Activated T-helper 9 cell treated with anti-CD3 and anti-CD28 coated beads, Interleukin-2, amount 50 U/mL, for 16 hours (primary cell): Measurements from ENCODE around the gene PCNA.
A peak's percentile ranks its signal among the peaks of the same experiment; 100 is the strongest.
"Not testable (repeated sequence)": the region's sequence is repeated elsewhere in the genome, so short reads cannot be mapped to it uniquely, and the experiment has no call there.

Source experiments
- DNase-seq: peaks from one replicate; pipeline ENCODE4 v3.0.0-alpha.2; 2020; ENCODE audit warnings: low read depth

Gene PCNA

GRCh38 chr20:5096463-5096862 lies 23.3 kb downstream of the PCNA start:
- no peak for DNase-seq

GRCh38 chr20:5095931-5096330 lies 23.8 kb downstream of the PCNA start:
- DNase-seq, result no peak

- DNase-seq, result no peak
Measured at GRCh38 chr20:5095454-5095853, 24.3 kb downstream of the PCNA start.

- no peak for DNase-seq
Measured at GRCh38 chr20:5092765-5093339, 26.9 kb downstream of the PCNA start.

- DNase-seq, result no peak
Measured at GRCh38 chr20:5091902-5092301, 27.9 kb downstream of the PCNA start.

GRCh38 chr20:5090191-5090590 lies 29.6 kb downstream of the PCNA start:
- no peak for DNase-seq

- no peak for DNase-seq
Measured at GRCh38 chr20:5088688-5089087, 31.1 kb downstream of the PCNA start.

GRCh38 chr20:5085380-5085779 lies 34.4 kb downstream of the PCNA start:
- DNase-seq, result no peak

- no peak for DNase-seq
Measured at GRCh38 chr20:5080384-5080877, 39.3 kb downstream of the PCNA start.

GRCh38 chr20:5078399-5078958 lies 41.3 kb downstream of the PCNA start:
- DNase-seq, result peak; percentile 54

GRCh38 chr20:5077761-5078387 lies 41.9 kb downstream of the PCNA start:
- DNase-seq, result no peak

GRCh38 chr20:5076913-5077312 lies 42.8 kb downstream of the PCNA start:
- not testable (repeated sequence) for DNase-seq

- DNase-seq, result no peak
Measured at GRCh38 chr20:5074232-5074674, 45.5 kb downstream of the PCNA start.

- no peak for DNase-seq
Measured at GRCh38 chr20:5073660-5074231, 46.0 kb downstream of the PCNA start.

GRCh38 chr20:5072756-5073659 lies 46.8 kb downstream of the PCNA start:
- no peak for DNase-seq

- DNase-seq, result not testable (repeated sequence)
Measured at GRCh38 chr20:5071942-5072341, 47.8 kb downstream of the PCNA start.

- no peak for DNase-seq
Measured at GRCh38 chr20:5070570-5070969, 49.2 kb downstream of the PCNA start.

GRCh38 chr20:5070081-5070480 lies 49.7 kb downstream of the PCNA start:
- no peak for DNase-seq

GRCh38 chr20:5069141-5069806 lies 50.5 kb downstream of the PCNA start:
- no peak for DNase-seq

GRCh38 chr20:5067877-5068645 lies 51.7 kb downstream of the PCNA start:
- DNase-seq, result no peak

GRCh38 chr20:5065879-5066383 lies 53.8 kb downstream of the PCNA start:
- DNase-seq, result no peak
